ENCODE measurements around the gene PCYOX1L.
"Not testable (repeated sequence)": the region's sequence is repeated elsewhere in the genome, so short reads cannot be mapped to it uniquely, and the experiment has no call there.

DNA sequence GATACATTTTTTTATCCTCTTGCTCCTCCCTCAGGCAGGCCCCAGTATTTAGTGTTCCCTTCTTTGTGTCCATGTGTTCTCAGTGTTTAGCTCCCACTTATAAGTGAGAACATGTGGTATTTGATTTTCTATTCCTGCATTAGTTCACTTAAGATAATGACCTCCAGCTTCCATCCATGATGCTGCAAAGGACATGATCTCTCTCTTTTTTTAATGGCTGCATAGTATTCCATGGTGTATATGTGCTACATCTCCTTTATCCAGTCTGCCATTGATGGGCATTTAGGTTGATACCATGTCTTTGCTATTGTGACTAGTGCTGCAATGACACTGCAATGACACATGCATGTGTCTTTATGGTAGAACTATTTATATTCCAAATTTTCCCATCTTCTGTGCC is 37.1 kb downstream of the PCYOX1L start:
- TF ChIP-seq, protein P1, sequence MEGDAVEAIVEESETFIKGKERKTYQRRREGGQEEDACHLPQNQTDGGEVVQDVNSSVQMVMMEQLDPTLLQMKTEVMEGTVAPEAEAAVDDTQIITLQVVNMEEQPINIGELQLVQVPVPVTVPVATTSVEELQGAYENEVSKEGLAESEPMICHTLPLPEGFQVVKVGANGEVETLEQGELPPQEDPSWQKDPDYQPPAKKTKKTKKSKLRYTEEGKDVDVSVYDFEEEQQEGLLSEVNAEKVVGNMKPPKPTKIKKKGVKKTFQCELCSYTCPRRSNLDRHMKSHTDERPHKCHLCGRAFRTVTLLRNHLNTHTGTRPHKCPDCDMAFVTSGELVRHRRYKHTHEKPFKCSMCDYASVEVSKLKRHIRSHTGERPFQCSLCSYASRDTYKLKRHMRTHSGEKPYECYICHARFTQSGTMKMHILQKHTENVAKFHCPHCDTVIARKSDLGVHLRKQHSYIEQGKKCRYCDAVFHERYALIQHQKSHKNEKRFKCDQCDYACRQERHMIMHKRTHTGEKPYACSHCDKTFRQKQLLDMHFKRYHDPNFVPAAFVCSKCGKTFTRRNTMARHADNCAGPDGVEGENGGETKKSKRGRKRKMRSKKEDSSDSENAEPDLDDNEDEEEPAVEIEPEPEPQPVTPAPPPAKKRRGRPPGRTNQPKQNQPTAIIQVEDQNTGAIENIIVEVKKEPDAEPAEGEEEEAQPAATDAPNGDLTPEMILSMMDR (IDR thresholded peaks at IDR 0.05): not testable (repeated sequence)
- not testable (repeated sequence) for TF ChIP-seq POLR2A (IDR thresholded peaks at IDR 0.05)

All from esophagus squamous epithelium (tissue), 4 donors.